K562 (cell line): ENCODE measurements around the gene TBC1D2B.

Experiments
- ARID3A ChIP-seq: IDR thresholded peaks from 2 replicates; pipeline ENCODE4 v1.6.1; 2012; ENCODE audit warnings: low read depth, low read length, improper control_type of control experiment, borderline replicate concordance
- CEBPG ChIP-seq, 3 experiments: fragments of 200-800 bp in 1 of 3; sonication (Bioruptor generic) in 1 of 3; sonication (generic) in 1 of 3; formaldehyde crosslinking in 1 of 3; IDR thresholded peaks in 2 of 3; conservative IDR thresholded peaks in 1 of 3; 2 replicates each; pipeline versions ENCODE4 v1.6.1 to v1.8.0; 2016 to 2022; ENCODE audit warnings: missing compliant biosample characterization in 2 of 3, missing genetic modification characterization in 2 of 3, mild to moderate bottlenecking in 1 of 3, missing genetic modification reagents in 1 of 3
- CTCF ChIP-seq, 3 experiments: IDR thresholded peaks in 2 of 3; conservative IDR thresholded peaks in 1 of 3; 2 replicates each; pipeline ENCODE4 v1.5.1; 2011 to 2012; ENCODE audit warnings: low read length in 3 of 3, mild to moderate bottlenecking in 3 of 3, control low read depth in 2 of 3, improper control_type of control experiment in 1 of 3, inconsistent platforms in 1 of 3, low read depth in 1 of 3, mixed read lengths in 1 of 3, moderate library complexity in 1 of 3; ENCODE audit not compliant: insufficient read depth in 2 of 3
- ETS2 ChIP-seq: IDR thresholded peaks from 2 replicates; pipeline ENCODE4 v1.6.1; 2016; ENCODE audit warnings: borderline replicate concordance, missing genetic modification characterization, mild to moderate bottlenecking, moderate library complexity, missing compliant biosample characterization; ENCODE audit not compliant: poor library complexity, severe bottlenecking
- NFRKB ChIP-seq: fragments of 450-650 bp; IDR thresholded peaks from 2 replicates; pipeline ENCODE4 v1.6.1; 2016; ENCODE audit warnings: low read depth
- RAD21 ChIP-seq, 2 experiments: fragments of 250-450 bp in 1 of 2; fragments of 450-650 bp in 1 of 2; sonication (Bioruptor Pico) in 1 of 2; formaldehyde crosslinking in 1 of 2; IDR thresholded peaks in 1 of 2; conservative IDR thresholded peaks in 1 of 2; 2 replicates each; pipeline versions ENCODE4 v1.4.0 to v1.8.0; 2020 to 2022; ENCODE audit warnings: mild to moderate bottlenecking in 2 of 2, moderate library complexity in 1 of 2

- no peak for TF ChIP-seq CTCF (IDR thresholded peaks at IDR 0.05 in 2 of 3, conservative IDR thresholded peaks at IDR 0.05 in 1 of 3; ENCODE audit: insufficient read depth in 2 of 3, low read depth in 1 of 3, low read length in 3 of 3)
- no peak for TF ChIP-seq RAD21 (CRISPR knock-in tag; conservative IDR thresholded peaks at IDR 0.05 in 1 of 2, IDR thresholded peaks at IDR 0.05 in 1 of 2)
- no peak for TF ChIP-seq CEBPG (CRISPR knock-in tag; IDR thresholded peaks at IDR 0.05)
- no peak for TF ChIP-seq CEBPG (tag; conservative IDR thresholded peaks at IDR 0.05 in 1 of 2, IDR thresholded peaks at IDR 0.05 in 1 of 2)
- TF ChIP-seq ETS2, result no peak
- no peak for TF ChIP-seq NFRKB
- TF ChIP-seq ARID3A, result no peak
Measured at GRCh38 chr15:77967798-77968197, 109.7 kb downstream of the TBC1D2B start.
